Stimulated activated CD8-positive, alpha-beta memory T cell treated with anti-CD3 and anti-CD28 coated beads, Interleukin-4, amount 100 ng/mL, for 4 hours (primary cell): Measurements from ENCODE around the gene GLP2R.
"Not testable (repeated sequence)": the region's sequence is repeated elsewhere in the genome, so short reads cannot be mapped to it uniquely, and the experiment has no call there.

ENCODE experiments used
- DNase-seq, 2 donors: peaks; one replicate each; pipeline ENCODE4 v3.0.0-alpha.2; 2020; ENCODE audit warnings: low read depth in 2 of 2, low spot score in 1 of 2

The GLP2R gene

GRCh38 chr17:9918804-9919352 lies 93.2 kb downstream of the GLP2R start:
- DNase-seq: no peak

GRCh38 chr17:9921216-9921615 lies 95.5 kb downstream of the GLP2R start:
- not testable (repeated sequence) for DNase-seq

- no peak for DNase-seq
Measured at GRCh38 chr17:9922012-9922848, 96.5 kb downstream of the GLP2R start.

GRCh38 chr17:9924735-9925191 lies 99.0 kb downstream of the GLP2R start:
- no peak for DNase-seq

- no peak for DNase-seq
Measured at GRCh38 chr17:9925457-9925856, 99.7 kb downstream of the GLP2R start.

- no peak for DNase-seq
Measured at GRCh38 chr17:9926150-9926804, 100.6 kb downstream of the GLP2R start.

GRCh38 chr17:9928601-9929333 lies 103.0 kb downstream of the GLP2R start:
- no peak for DNase-seq

- no peak for DNase-seq
Measured at GRCh38 chr17:9929871-9930270, 104.1 kb downstream of the GLP2R start.

- DNase-seq: no peak
Measured at GRCh38 chr17:9931144-9931741, 105.5 kb downstream of the GLP2R start.

GRCh38 chr17:9932491-9932890 lies 106.8 kb downstream of the GLP2R start:
- no peak for DNase-seq

GRCh38 chr17:9934331-9934730 lies 108.6 kb downstream of the GLP2R start:
- DNase-seq: no peak

- DNase-seq: no peak
Measured at GRCh38 chr17:9935408-9935807, 109.7 kb downstream of the GLP2R start.

- DNase-seq: no peak
Measured at GRCh38 chr17:9936095-9936494, 110.4 kb downstream of the GLP2R start.

GRCh38 chr17:9937241-9937761 lies 111.6 kb downstream of the GLP2R start:
- DNase-seq: no peak

- DNase-seq: no peak
Measured at GRCh38 chr17:9937901-9938300, 112.2 kb downstream of the GLP2R start.

GRCh38 chr17:9938764-9939163 lies 113.0 kb downstream of the GLP2R start:
- DNase-seq: no peak

- DNase-seq: no peak
Measured at GRCh38 chr17:9940841-9941240, 115.1 kb downstream of the GLP2R start.

- no peak for DNase-seq
Measured at GRCh38 chr17:9941305-9941704, 115.6 kb downstream of the GLP2R start.
